ENCODE measurements around the gene UBE2E2.

GRCh38 chr3:23232854-23233253, 29.7 kb downstream of the UBE2E2 start:
- TF ChIP-seq CTCF (conservative IDR thresholded peaks at IDR 0.05; ENCODE audit: low read length), result no peak
- no peak for TF ChIP-seq EZH2phosphoT487 (IDR thresholded peaks at IDR 0.05; ENCODE audit: borderline replicate concordance)
